ENCODE results near the gene ZNF385C.

ZNF385C gene

GRCh38 chr17:42106009-42106408 lies 7.7 kb upstream of the ZNF385C start:
- DNase-seq, result no peak

- no peak for DNase-seq
These were observed 6.0 kb upstream of the ZNF385C start for GRCh38 chr17:42104264-42104663.

- DNase-seq, result no peak
These were observed 5.1 kb upstream of the ZNF385C start for GRCh38 chr17:42103221-42103954.

- peak; percentile 45 to 47 for DNase-seq
These were observed 3.4 kb upstream of the ZNF385C start for GRCh38 chr17:42101513-42102292.

- no peak for DNase-seq
These were observed 592 bp upstream of the ZNF385C start for GRCh38 chr17:42098730-42099399.

GRCh38 chr17:42096360-42097111 lies 1.7 kb downstream of the ZNF385C start:
- no peak for DNase-seq

GRCh38 chr17:42094375-42095069 lies 3.8 kb downstream of the ZNF385C start:
- no peak for DNase-seq

GRCh38 chr17:42092939-42093338 lies 5.3 kb downstream of the ZNF385C start:
- no peak for DNase-seq

GRCh38 chr17:42090964-42091790 lies 7.1 kb downstream of the ZNF385C start:
- no peak for DNase-seq

GRCh38 chr17:42088736-42089135 lies 9.5 kb downstream of the ZNF385C start:
- DNase-seq, result no peak

GRCh38 chr17:42087736-42088705 lies 10.3 kb downstream of the ZNF385C start:
- DNase-seq, result no peak

- no peak for DNase-seq
These were observed 11.1 kb downstream of the ZNF385C start for GRCh38 chr17:42087042-42087701.

- no peak for DNase-seq
These were observed 16.6 kb downstream of the ZNF385C start for GRCh38 chr17:42081516-42082129.

- no peak for DNase-seq
These were observed 18.7 kb downstream of the ZNF385C start for GRCh38 chr17:42079541-42079940.

GRCh38 chr17:42078396-42079043 lies 19.8 kb downstream of the ZNF385C start:
- peak in 1 of 2 donors; percentile 55 for DNase-seq

- DNase-seq, result no peak
These were observed 20.5 kb downstream of the ZNF385C start for GRCh38 chr17:42077755-42078154.

- no peak for DNase-seq
These were observed 21.3 kb downstream of the ZNF385C start for GRCh38 chr17:42076797-42077559.

GRCh38 chr17:42075789-42076188 lies 22.5 kb downstream of the ZNF385C start:
- no peak for DNase-seq

Data from bone marrow (tissue), 2 donors.